HepG2 (cell line): Measurements from ENCODE around the gene STPG4. TPM values are rescaled to one million over a fixed set of nuclear protein-coding genes. Genes with fewer than 3 reads are reported as not detected.

Experiments
- BRD4 ChIP-seq: sonication (generic); formaldehyde crosslinking; IDR thresholded peaks from 2 replicates; pipeline ENCODE4 v1.4.0; 2020; ENCODE audit warnings: missing genetic modification reagents
- CBX1 ChIP-seq: IDR thresholded peaks from one replicate; pipeline ENCODE4 v1.6.1; 2016; ENCODE audit warnings: antibody characterized with exemption, low read depth
- ERF ChIP-seq: IDR thresholded peaks from 2 replicates; pipeline ENCODE4 v1.6.1; 2018; ENCODE audit warnings: missing biosample characterization, missing genetic modification reagents
- GABPA ChIP-seq, 2 experiments: IDR thresholded peaks; 2 replicates each; pipeline ENCODE4 v1.6.1; 2011 to 2016; ENCODE audit warnings: low read depth in 2 of 2, low read length in 1 of 2, missing biosample characterization in 1 of 2, missing genetic modification characterization in 1 of 2
- ISX ChIP-seq: sonication (generic); formaldehyde crosslinking; conservative IDR thresholded peaks from 2 replicates; pipeline ENCODE4 v1.5.0; 2020; ENCODE audit warnings: missing genetic modification reagents
- KAT2B ChIP-seq: fragments of 150-350 bp; IDR thresholded peaks from 2 replicates; pipeline ENCODE4 v1.6.1; 2014; ENCODE audit warnings: low read depth, low read length, borderline replicate concordance
- KMT2A ChIP-seq: sonication (generic); formaldehyde crosslinking; IDR thresholded peaks from 2 replicates; pipeline ENCODE4 v1.4.0; 2020; ENCODE audit warnings: missing genetic modification reagents
- NCOA1 ChIP-seq: sonication (generic); formaldehyde crosslinking; IDR thresholded peaks from 2 replicates; pipeline ENCODE4 v1.9.0; 2021; ENCODE audit warnings: missing genetic modification reagents
- PRMT3 ChIP-seq: sonication (generic); formaldehyde crosslinking; IDR thresholded peaks from 2 replicates; pipeline ENCODE4 v1.8.1; 2022; ENCODE audit warnings: low read depth, mild to moderate bottlenecking, moderate library complexity, missing genetic modification reagents, borderline replicate concordance
- RCOR2 ChIP-seq: IDR thresholded peaks from 2 replicates; pipeline ENCODE4 v1.6.1; 2016; ENCODE audit warnings: missing biosample characterization, missing genetic modification reagents
- RFXANK ChIP-seq: IDR thresholded peaks from 2 replicates; pipeline ENCODE4 v1.6.1; 2016
- SMC3 ChIP-seq: IDR thresholded peaks from 2 replicates; pipeline ENCODE4 v1.6.1; 2011; ENCODE audit warnings: low read length, improper control_type of control experiment
- U2AF2 ChIP-seq: fragments of 200-400 bp; formaldehyde crosslinking; IDR thresholded peaks from 2 replicates; pipeline ENCODE4 v1.6.1; 2017; ENCODE audit warnings: low read depth, mild to moderate bottlenecking, low read length
- ZNF280B ChIP-seq: sonication (generic); formaldehyde crosslinking; IDR thresholded peaks from 2 replicates; pipeline ENCODE4 v1.5.0; 2020; ENCODE audit warnings: missing genetic modification reagents, mild to moderate bottlenecking, borderline replicate concordance
- ZNF747 ChIP-seq: sonication (generic); formaldehyde crosslinking; IDR thresholded peaks from 2 replicates; pipeline ENCODE4 v1.8.1; 2023; ENCODE audit warnings: missing genetic modification reagents, mild to moderate bottlenecking, borderline replicate concordance
- ZNF839 ChIP-seq: sonication (generic); formaldehyde crosslinking; IDR thresholded peaks from 2 replicates; pipeline ENCODE4 v1.4.0; 2020; ENCODE audit warnings: missing genetic modification reagents, mild to moderate bottlenecking, borderline replicate concordance
- polyA plus RNA-seq, 8 experiments: library from polyadenylated mRNA; depleted of rRNA in 3 of 8; stranded (reverse) in 7 of 8; unstranded in 1 of 8; fragments of >200 nt; fragmentation: Illumina TruSeq in 4 of 8; extraction: Trizol in 4 of 8; gene quantifications; 2 replicates each; pipeline versions ENCODE4 v1.2.1 to v1.2.3, GENCODE V29; 2011 to 2016; ENCODE audit warnings: low read depth in 4 of 8, missing spikeins in 1 of 8, mixed read lengths in 1 of 8; ENCODE audit not compliant: insufficient read depth in 1 of 8
- total RNA-seq, 5 experiments: library from RNA; depleted of rRNA; stranded (reverse); fragments of >200 nt; fragmentation: Illumina TruSeq; extraction: Trizol; gene quantifications; 2 replicates each; pipeline ENCODE4 v1.2.3, GENCODE V29; 2016; ENCODE audit warnings: low read depth in 1 of 5
- TF ChIP-seq, protein P1 (sequence below): sonication (generic); formaldehyde crosslinking; IDR thresholded peaks from 2 replicates; pipeline ENCODE4 v1.4.0; 2020; ENCODE audit warnings: missing genetic modification reagents
- TF ChIP-seq, protein P2 (sequence below): sonication (generic); formaldehyde crosslinking; IDR thresholded peaks from 2 replicates; pipeline ENCODE4 v1.4.0; 2020; ENCODE audit warnings: mild to moderate bottlenecking, missing genetic modification reagents
- TF ChIP-seq, protein P3 (sequence below), 2 experiments: IDR thresholded peaks; 2 replicates each; pipeline ENCODE4 v1.6.1; 2011 to 2012; ENCODE audit warnings: low read length in 2 of 2, borderline replicate concordance in 1 of 2, low read depth in 1 of 2, mild to moderate bottlenecking in 1 of 2, moderate library complexity in 1 of 2
- TF ChIP-seq, protein P4 (sequence below): IDR thresholded peaks from 2 replicates; pipeline ENCODE4 v1.6.1; 2016; ENCODE audit warnings: missing compliant biosample characterization, missing genetic modification reagents, borderline replicate concordance

Gene STPG4
- total and polyA plus RNA-seq, 2 of the 13 experiments (the other 11 are each of a cell fraction or from before 2014, with no cell fraction given), result 0.11 to 0.15 TPM

DNA sequence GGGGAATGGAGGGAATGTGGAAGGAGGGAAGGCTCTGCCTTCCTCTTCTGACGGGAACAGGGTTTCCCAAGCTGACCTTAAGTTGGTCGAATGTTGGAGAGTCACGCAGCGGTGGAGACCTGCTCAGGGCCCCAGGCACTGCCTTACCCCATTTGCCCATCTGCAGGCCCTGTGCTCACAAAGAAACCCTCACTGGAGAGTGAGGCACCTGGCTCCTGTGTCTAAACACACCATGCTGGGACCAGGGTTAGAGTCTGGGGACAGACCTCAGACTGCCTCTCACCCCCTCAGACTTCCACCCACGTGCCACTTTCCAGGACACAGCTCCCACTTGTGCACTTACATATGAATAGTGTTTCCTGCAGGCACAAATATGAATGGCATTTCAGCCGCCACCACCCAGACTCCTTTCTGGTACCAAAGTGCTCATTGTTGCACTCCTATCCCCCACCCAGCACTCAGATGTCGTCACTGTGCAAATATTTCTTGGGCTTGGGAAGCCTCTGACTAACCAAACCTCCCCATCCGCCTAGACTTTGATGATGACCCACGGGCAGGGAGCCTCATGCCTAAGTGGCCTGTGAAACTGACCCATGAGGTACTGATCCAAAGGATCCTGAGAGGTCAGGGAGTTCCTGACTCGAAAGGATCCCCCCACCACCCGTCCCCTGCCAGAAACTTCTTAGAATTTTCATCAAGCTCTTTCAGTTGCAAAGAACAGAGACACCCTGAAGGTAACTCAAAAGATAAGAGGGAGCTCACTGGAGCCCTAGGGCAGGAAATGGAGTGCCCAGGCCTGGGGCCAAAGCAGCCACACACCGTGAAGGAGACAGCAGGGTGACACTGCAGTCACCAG is 78.3 kb downstream of the STPG4 start (continued):
- TF ChIP-seq, protein P1, sequence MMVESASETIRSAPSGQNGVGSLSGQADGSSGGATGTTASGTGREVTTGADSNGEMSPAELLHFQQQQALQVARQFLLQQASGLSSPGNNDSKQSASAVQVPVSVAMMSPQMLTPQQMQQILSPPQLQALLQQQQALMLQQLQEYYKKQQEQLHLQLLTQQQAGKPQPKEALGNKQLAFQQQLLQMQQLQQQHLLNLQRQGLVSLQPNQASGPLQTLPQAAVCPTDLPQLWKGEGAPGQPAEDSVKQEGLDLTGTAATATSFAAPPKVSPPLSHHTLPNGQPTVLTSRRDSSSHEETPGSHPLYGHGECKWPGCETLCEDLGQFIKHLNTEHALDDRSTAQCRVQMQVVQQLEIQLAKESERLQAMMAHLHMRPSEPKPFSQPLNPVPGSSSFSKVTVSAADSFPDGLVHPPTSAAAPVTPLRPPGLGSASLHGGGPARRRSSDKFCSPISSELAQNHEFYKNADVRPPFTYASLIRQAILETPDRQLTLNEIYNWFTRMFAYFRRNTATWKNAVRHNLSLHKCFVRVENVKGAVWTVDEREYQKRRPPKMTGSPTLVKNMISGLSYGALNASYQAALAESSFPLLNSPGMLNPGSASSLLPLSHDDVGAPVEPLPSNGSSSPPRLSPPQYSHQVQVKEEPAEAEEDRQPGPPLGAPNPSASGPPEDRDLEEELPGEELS, result peak; percentile 95
- TF ChIP-seq, protein P2, sequence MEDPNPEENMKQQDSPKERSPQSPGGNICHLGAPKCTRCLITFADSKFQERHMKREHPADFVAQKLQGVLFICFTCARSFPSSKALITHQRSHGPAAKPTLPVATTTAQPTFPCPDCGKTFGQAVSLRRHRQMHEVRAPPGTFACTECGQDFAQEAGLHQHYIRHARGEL, result no peak
- TF ChIP-seq NCOA1, result peak; percentile 90
- TF ChIP-seq ZNF280B, result peak; percentile 60; the same call in 1 of the 2 replicates
- TF ChIP-seq KAT2B, result no peak
- TF ChIP-seq BRD4 (CRISPR knock-in tag), result peak; percentile 82
- TF ChIP-seq, protein P3, sequence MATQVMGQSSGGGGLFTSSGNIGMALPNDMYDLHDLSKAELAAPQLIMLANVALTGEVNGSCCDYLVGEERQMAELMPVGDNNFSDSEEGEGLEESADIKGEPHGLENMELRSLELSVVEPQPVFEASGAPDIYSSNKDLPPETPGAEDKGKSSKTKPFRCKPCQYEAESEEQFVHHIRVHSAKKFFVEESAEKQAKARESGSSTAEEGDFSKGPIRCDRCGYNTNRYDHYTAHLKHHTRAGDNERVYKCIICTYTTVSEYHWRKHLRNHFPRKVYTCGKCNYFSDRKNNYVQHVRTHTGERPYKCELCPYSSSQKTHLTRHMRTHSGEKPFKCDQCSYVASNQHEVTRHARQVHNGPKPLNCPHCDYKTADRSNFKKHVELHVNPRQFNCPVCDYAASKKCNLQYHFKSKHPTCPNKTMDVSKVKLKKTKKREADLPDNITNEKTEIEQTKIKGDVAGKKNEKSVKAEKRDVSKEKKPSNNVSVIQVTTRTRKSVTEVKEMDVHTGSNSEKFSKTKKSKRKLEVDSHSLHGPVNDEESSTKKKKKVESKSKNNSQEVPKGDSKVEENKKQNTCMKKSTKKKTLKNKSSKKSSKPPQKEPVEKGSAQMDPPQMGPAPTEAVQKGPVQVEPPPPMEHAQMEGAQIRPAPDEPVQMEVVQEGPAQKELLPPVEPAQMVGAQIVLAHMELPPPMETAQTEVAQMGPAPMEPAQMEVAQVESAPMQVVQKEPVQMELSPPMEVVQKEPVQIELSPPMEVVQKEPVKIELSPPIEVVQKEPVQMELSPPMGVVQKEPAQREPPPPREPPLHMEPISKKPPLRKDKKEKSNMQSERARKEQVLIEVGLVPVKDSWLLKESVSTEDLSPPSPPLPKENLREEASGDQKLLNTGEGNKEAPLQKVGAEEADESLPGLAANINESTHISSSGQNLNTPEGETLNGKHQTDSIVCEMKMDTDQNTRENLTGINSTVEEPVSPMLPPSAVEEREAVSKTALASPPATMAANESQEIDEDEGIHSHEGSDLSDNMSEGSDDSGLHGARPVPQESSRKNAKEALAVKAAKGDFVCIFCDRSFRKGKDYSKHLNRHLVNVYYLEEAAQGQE (IDR thresholded peaks at IDR 0.05; ENCODE audit: borderline replicate concordance in 1 of 2, low read depth in 1 of 2, low read length in 2 of 2), result peak in 1 of 2 experiments; percentile 38; a peak in 1 of 4 replicates
- TF ChIP-seq RFXANK (CRISPR knock-in tag), result no peak; the same call in 1 of the 2 replicates
- peak; percentile 68; the same call in 1 of the 2 replicates for TF ChIP-seq KMT2A (CRISPR knock-in tag)
- TF ChIP-seq ZNF747 (CRISPR knock-in tag), result peak; percentile 91; the same call in 1 of the 2 replicates
- no peak for TF ChIP-seq GABPA (IDR thresholded peaks at IDR 0.05; ENCODE audit: low read depth, low read length)
- TF ChIP-seq GABPA (CRISPR knock-in tag; IDR thresholded peaks at IDR 0.05; ENCODE audit: low read depth), result peak; percentile 53; the same call in 1 of the 2 replicates
- peak; percentile 21; the same call in 1 of the 2 replicates for TF ChIP-seq ZNF839
- no peak for TF ChIP-seq PRMT3 (CRISPR knock-in tag)
- peak; percentile 48 for TF ChIP-seq SMC3
- TF ChIP-seq ISX (CRISPR knock-in tag), result no peak
- peak; percentile 90 for TF ChIP-seq ERF (CRISPR knock-in tag)
- TF ChIP-seq U2AF2, result no peak
- TF ChIP-seq, protein P4, sequence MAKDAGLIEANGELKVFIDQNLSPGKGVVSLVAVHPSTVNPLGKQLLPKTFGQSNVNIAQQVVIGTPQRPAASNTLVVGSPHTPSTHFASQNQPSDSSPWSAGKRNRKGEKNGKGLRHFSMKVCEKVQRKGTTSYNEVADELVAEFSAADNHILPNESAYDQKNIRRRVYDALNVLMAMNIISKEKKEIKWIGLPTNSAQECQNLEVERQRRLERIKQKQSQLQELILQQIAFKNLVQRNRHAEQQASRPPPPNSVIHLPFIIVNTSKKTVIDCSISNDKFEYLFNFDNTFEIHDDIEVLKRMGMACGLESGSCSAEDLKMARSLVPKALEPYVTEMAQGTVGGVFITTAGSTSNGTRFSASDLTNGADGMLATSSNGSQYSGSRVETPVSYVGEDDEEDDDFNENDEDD, result peak; percentile 50
- TF ChIP-seq CBX1, result peak; percentile 50
- TF ChIP-seq RCOR2 (CRISPR knock-in tag), result peak; percentile 94
